Gastroesophageal sphincter (tissue), 3 donors: Measurements from ENCODE around the gene PARP12.

ENCODE experiments used
- CTCF ChIP-seq, 4 experiments: fragments of 200-600 bp in 2 of 4; fragments of 450-650 bp in 2 of 4; sonication (generic) in 1 of 4; IDR thresholded peaks; one replicate each; pipeline ENCODE4 v1.5.1; 2017 to 2019; ENCODE audit warnings: antibody characterized with exemption in 4 of 4, mild to moderate bottlenecking in 2 of 4, moderate library complexity in 2 of 4
- POLR2A ChIP-seq, 2 donors: fragments of 450-650 bp; IDR thresholded peaks; one replicate each; pipeline ENCODE4 v1.6.1; 2017; ENCODE audit warnings: antibody characterized with exemption in 2 of 2, mild to moderate bottlenecking in 2 of 2, moderate library complexity in 1 of 2

GRCh38 chr7:140014123-140014522 lies 48.6 kb downstream of the PARP12 start:
- no peak for TF ChIP-seq CTCF (IDR thresholded peaks at IDR 0.05)
- TF ChIP-seq POLR2A (IDR thresholded peaks at IDR 0.05): no peak
